ENCODE results near the gene OR6B3.

Gene OR6B3

DNA sequence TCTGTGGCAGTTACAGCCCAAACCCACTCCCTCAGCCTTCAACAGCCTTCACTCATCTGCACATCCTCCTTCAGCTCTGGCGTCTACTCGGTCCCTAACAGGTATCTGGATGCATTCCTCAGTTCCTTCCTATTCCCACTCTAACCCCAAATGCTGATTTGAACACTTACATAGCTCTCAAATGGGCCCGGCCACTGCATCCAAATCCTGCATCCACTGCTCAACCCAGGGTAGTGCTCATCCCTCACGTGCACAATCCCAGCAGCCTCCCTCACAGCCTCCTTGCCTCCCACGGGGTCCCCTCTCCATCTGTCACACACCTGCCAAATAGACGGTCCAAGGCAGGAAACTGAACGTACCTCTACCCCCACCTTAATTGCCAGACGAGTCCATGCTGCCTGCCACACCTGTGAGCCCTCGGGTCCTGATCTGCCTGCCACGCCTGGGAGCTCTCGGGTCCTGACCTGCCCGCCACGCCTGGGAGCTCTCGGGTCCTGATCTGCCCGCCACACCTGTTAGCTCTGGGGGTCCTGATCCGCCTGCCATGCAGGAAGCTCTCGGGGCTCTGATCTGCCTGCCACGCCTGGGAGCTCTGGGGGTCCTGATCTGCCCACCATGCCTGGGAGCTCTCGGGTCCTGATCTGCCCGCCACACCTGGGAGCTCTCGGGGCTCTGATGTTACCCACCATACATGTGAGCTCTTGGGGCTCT is 9.9 kb downstream of the OR6B3 start:
- DNase-seq (ENCODE audit: low read depth) = no peak

DNA sequence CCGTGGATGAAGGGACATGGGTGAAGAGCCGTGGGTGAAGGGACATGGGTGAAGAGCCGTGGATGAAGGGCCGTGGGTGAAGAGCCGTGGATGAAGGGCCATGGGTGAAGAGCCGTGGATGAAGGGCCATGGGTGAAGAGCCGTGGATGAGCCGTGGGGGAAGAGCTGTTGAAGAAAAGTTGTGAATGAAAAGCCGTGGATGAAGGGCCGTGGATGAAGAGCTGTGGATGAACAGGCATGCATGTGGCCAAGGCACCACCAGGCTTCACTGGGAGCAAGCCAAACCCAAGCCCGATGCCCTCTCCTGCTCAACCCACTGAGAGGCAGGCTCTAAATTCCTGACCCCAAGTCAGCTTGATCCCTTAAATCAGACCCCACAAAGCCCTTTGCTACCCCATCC is 10.6 kb downstream of the OR6B3 start:
- no peak for DNase-seq (ENCODE audit: low read depth)

DNA sequence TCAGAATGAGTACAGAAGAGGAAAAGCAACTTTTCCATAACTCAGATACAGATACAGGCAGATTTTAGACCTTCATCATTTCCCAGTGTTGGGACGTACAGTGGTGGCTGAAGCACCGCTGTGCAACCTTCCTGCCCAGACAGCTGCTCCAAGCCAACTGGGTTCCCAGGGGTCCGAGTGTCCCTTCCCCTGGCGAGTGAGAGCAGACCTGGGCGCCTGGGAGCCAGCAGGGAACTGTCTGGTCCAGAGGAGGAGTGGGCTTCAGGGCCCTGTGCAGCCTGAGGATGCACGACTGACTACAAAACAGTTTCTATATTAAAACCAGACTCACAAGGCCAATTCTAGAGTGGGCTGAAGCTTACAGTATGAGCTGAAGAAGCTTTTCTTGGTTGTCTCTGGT is 12.0 kb downstream of the OR6B3 start:
- DNase-seq (ENCODE audit: low read depth) = no peak

DNA sequence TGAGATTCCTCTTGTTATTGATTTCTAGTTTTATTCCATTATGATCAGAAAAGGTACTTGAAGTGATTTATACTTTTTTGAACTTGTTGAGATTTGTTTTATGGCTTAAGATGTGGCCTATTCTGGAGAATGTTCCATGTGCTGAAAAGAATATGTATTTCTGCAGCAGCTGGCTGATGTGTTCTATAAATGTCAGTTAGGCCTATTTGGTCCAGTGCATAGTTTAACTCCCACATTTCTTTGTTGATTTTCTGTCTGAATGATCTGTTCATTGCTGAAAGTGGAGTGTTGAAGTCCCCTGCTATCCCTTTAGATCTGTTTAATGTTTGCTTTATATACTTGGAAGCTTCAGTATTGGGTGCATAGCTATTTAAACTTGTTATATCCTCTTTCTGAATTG is 16.0 kb downstream of the OR6B3 start:
- DNase-seq (ENCODE audit: low read depth) = no peak

DNA sequence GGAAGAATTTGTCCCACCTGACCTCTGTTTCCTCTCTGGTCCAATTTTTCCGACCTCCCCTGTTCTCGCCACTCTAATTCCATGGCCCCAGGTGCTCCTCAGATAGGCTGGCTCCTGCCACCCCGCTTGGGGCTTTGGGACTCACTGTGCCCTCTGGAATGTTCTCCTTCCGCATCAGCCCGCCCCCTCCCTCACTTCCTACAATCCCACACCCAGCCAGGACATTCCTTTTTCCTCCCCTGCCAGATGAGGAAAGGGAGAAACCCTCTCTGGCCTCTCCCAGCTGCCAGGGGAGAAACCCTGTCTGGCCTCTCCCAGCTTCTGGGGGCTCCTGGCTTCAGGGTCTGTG is 20.0 kb downstream of the OR6B3 start:
- no peak for DNase-seq (ENCODE audit: low read depth)

DNA sequence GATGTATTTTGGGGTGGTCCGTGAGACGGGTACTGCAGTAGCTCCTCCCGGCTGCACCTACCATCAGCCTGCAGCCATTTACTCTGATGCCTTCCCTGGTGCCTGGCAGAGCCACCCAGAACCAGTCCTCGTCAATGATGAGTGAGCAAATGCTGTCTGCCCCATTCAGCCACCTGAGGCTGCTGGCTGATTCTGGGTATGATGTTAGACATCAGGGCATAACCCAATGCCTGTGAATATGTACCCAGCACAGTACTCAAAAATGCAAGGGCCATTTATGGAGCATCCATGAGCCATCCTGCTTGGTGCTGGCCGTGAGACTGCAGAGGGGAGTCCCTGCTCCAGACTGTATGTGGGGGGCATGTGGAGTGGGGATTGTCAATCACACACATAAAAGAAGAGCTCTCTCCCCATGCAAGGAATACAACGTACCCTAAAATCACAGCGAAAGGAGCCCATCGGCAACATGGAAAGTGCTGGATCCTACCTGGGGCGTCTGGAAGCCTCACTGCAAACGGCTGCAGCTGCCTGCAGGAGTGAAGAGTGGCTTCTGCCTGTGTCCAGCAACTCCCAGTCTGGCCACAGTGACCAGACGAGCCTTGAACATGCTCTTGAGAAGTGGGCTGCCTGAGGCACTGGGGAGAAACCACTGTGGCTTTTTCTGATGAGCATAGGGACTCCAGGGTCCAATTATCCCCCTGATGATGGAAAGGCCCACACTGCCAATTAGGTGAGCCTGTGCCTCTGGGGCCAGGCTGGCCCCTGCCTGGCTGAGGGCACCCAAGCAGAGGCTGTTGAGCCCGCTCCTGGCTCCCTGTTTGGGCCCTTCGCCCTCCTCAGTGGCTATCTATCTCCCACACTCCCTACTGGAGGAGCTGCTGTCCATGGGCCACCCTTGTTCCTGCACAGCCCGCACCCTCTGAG is 20.7 kb downstream of the OR6B3 start:
- no peak for DNase-seq (ENCODE audit: low read depth)

DNA sequence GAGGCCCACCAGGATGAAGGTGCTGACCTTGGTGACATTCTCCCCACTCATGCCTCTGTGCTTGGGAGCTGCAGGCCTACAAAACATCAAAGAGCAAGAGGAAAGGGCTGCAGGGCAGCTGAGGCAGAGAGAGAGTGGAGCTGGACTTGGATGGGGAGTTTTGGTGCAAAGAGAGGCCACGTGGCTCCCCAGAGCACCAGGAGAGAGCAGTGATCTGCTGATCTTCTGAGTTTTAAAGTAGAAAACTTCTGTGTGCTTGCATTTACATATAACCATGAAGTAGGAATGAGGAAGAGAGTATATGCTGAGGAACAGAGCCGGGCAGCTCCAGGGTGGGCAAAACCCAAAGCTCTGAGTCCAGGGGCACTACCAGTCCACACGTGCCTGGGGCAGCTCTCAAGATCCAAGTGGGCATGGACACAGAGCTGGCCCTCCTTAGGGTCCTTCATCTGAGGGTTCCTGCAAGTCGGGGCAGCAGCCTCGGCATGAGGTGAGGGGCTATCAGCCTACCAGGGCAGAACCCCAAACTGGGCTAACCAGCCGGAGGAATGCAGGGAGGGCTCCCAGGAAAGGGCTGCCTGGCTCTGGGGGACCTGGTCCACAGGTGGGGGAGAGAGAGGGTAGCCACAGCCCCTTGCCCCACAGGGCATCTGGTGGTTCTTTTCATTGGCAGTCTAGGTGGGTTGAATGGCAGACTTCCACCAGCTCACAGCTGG is 22.8 kb downstream of the OR6B3 start, which contains the start of gene OR6B2:
TSS of gene OR6B2 (minus strand) at position 51 of the 716 bp plus-strand sequence. CDS start at position 51, 0 bp downstream.
- DNase-seq (ENCODE audit: low read depth) = no peak

DNA sequence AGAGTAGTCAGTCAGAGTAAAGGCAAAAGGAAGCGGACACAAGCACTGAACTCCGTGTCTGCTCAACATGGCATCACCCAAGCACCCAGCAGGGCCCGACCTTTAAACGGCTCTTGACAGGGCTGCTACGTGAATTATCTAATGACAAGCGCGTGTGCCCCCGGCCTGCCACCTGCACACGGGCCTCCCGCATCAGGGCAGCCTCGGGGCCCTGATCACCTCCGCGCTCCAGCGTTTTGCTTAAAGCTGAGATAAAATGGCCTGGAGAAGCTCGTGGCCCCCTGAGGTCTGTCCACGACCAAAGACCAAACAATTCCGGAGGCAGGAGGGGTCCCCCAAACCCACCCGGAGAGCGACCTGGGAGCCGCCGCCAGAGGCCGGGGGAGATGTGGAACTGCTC is 28.6 kb downstream of the OR6B3 start:
- DNase-seq (ENCODE audit: low read depth) = no peak

DNA sequence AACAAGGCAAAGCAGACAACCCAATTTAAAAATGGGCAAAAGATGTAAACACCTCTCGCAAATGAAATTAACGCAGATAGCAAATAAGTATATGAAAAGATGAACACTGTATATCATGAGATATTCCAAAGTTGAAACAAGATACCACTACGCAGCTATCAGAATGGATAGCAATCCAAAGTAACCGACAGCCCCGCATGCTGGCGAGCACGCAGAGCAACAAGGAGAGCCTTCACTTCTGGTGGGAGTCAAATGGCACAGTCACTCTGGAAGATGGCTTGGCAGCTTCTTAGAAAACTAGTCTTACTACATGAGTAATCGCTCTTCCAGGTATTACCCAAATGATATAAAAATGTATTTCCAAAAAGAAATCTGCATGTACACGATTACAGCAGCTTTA is 29.5 kb downstream of the OR6B3 start:
- DNase-seq (ENCODE audit: low read depth) = no peak

DNA sequence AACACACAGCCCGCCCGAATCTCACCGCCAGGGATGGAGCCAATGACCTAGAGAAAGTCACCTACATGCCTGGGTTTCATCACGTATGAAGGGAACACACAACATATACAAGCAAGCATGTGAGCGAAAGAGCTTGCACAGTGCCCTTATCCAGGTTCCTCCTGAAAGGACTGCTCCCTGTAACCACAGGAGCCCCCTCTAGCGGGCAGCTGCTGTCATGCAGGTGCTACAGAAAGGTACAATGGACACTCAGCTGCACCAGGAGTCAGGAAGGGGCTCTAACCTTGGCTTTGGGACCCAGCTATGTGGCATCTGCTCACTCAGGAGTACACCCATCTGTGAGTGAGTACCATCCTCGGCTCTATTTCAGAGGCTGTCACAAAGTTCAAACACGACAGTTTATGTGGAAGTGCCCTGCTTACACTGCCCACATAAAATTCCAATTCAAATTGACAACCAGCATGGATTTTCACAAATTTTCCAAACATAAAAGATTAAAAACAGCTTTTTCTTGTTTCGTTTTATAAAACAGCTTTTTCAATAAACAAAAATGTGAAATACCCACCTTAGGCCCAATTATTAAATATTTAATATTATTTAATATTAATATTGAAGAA is 31.7 kb downstream of the OR6B3 start:
- DNase-seq (ENCODE audit: low read depth) = peak; percentile 41

DNA sequence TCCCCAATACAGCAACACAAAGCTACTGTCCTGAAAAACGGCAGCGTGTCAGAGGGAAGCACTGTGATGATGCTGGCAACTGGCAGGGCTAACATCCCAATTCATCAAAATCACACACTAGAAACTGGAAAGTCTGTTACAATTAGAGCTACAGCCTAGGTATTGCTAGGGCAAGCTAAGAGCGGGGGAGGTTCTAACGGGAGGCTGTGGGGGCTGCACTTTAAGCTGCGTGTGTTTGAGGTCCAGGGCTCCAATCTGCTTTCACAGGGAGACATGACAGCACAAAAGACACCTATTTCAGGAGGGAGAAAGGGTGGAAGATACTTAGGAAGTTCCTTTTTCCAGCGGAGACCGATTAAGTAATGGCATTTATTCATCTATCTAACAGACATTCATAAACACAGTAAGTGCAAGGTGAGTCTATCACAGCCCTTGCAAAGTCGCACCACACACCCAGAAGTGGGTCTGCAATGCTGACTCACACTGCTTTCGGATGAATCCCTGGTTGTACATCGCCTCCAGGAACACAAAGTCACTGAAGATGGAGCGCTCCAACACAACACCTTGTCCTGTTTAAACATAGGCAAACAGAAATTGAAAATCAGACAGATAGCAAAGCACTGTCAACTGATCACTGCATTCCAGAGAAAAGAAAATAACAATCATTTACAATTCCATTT is 35.1 kb downstream of the OR6B3 start:
- DNase-seq (ENCODE audit: low read depth) = no peak

DNA sequence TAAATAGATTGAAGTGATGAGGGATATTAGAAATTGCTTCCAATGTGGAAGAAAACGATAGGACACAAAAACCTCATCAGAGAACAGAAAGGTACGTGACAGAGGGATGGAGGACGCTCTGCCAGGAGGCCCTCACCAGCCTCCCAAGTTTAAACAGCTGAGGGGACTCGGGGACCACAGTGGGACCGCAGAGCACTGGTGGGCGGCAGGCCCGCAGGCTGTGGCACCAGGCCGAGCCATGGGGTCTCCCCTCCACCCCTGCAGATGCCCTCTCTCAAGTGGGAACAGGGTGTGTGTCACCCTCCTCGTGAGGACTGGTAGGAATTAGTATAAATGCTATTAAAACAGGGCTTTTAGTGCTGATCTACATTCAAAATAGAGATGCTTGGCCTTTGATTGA is 39.0 kb downstream of the OR6B3 start:
- DNase-seq (ENCODE audit: low read depth) = no peak

DNA sequence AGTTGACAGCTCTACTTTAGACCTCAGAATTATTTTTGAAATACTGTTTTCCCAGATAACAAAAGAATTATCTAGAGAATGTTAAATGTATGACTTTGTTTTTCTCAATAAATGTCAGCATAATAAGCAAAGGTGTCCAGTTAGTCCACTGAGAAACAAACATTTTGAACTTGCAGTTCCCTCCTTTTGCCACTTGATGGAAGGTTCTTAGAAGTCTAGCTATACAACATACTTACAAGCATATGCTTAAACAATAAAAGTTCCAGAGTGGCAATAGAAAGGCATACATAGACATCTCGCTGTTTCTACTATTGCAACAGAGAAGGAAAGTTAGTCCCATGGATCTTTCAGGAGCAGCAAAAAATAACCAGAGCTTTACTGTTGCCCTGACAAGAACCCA is 40.0 kb downstream of the OR6B3 start:
- DNase-seq (ENCODE audit: low read depth) = no peak

DNA sequence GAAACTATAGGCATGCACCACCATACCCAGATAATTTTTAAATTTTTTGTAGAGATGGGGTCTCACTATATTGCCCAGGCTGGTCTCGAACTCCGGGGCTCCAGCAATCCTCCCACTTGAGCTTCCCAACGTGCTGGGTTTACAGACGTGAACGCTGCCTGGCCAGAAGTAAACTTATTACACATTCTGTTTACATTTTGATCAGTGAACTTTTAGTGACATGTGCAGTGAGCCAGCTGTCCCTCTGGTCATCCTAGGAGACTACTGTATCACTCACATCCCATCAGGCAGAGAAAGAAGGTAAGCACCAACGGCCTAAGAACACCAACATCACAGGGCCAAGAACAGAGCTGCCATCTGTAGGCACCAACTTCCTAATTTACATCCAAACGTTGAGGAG is 50.3 kb downstream of the OR6B3 start:
- DNase-seq (ENCODE audit: low read depth) = no peak

DNA sequence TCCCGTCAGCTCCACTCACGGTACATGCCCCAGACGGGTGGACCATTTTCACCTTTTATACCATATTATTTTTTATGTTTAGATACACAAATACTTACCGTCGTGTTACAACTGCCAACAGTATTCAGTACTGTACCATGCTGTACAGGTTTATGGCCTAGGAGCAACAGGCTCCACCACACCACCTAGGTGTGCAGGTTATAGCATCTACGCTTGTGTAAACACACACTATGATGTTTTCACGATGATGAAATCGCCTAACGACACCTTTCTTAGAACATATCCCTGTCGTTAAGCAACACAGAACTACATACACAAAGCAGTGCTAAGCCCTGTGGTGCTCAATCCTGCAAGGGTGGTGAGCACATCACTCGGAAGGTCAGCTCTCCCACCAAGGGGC is 52.6 kb downstream of the OR6B3 start:
- no peak for DNase-seq (ENCODE audit: low read depth)

DNA sequence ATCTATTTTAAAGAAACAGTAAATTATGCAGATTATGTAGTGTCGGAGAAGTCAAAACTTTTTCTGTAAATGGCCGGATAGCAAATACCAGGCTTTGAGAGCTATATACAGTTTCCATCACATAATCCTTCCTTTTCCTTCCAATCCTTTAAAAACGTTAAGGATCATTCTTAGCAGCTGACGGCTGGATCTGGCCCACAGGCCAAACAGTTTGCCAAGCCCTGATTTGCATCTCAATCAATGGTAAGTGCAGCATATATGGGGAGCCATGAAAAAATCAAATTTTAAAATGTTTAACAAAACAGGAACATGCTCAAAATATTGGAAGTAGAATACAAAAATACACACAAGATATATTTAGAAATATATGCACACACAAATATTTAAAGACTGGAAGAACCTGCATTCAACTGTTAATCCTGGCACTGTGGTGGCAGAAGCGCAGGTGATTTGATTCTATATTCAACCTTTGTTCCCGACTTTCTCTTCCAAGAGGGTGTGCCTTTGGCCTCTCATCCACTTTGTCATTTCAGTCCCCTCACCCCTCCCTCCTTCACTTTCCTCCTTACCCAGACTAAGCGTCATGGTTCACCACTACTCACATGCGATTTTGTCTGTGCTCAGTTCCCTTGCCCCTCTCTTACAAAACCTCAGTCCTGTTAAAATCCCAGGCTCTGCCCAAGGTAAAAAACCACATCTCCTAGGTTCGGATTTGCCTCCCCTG is 55.5 kb downstream of the OR6B3 start:
- DNase-seq (ENCODE audit: low read depth) = no peak

All from activated T-cell treated with anti-CD3 and anti-CD28 coated beads for 24 hours (primary cell).